ENCODE measurements around the gene COTL1.
"Not testable (repeated sequence)": the region's sequence is repeated elsewhere in the genome, so short reads cannot be mapped to it uniquely, and the experiment has no call there.

The COTL1 gene

DNA sequence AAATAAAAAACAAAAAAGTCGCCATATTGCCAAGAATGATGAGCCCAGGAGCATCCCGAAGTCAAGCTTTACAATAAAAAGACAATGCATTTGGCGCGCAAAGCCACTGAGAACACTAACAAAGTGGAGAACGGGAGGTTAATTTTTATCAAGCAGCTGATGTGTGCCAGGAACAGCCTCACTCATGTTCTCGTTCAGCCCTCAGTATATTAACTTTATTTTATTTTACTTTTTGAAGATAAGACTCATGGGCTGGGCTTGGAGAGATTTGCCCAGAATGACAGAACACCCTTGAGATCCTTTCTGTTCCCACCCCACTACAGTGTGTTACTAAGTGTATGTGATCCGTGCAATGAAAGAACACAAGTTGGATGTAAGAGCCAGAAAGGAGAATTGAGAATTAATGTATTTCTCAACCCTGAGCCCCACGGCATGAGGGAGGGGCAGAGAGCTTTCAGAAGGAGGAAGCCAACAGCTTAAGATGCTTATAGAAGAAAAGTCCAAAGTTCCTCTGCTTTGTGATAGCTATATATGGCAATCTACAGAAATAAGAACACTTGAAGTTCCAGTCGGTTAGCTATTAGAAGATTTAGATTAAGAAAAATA, 48.4 kb downstream of the COTL1 start:
- peak; percentile 55 for DNase-seq (ENCODE audit: low spot score)

DNA sequence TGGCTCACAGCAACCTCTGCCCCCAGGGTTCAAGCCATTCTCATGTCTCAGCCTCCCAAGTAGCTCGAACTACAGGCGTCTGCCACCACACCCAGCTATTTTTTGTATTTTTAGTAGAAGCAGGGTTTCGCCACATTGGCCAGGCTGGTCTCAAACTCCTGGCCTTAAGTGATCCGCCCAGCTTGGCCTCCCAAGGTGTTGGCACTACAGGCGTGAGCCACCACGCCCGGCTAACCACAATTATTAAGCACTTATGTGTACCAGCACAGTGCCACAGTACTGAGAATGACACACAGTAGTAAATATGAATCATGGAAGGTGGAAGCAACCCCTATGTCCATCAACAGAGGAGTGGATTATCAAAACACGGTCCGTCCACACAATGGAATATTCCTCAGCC, 49.8 kb downstream of the COTL1 start:
- DNase-seq (ENCODE audit: low spot score), result no peak

DNA sequence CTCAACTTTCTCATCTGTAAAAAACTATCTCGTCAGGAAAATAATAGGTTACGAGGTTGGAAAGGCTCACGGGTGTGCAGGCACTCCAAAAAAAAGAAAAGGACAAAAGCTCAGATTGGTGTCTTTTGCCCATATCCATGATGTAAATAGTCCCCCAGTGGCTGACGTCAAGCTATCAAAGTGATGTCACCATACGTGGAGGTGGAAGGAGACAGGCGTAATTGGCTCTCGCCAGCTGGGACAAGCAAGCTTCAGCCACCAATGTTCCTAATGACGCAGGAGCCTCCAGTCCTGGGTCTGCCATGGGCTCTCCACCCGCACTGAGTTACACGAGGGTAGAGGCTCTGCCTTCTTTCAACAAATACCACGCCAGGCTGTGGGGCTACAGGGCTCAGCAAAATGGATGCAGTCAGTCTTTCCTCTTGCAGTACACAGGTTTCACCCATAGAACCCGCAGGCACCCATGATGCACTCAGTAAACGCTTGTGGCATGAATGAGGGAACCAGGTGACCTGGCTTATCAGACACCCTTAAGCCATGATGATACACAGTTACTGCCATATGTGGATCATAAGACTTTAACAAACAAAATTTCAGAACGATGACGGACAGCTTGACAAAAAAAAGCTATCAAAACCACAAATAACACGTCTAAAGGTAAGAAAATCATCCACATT, 50.5 kb downstream of the COTL1 start:
- no peak for DNase-seq (ENCODE audit: low spot score)

DNA sequence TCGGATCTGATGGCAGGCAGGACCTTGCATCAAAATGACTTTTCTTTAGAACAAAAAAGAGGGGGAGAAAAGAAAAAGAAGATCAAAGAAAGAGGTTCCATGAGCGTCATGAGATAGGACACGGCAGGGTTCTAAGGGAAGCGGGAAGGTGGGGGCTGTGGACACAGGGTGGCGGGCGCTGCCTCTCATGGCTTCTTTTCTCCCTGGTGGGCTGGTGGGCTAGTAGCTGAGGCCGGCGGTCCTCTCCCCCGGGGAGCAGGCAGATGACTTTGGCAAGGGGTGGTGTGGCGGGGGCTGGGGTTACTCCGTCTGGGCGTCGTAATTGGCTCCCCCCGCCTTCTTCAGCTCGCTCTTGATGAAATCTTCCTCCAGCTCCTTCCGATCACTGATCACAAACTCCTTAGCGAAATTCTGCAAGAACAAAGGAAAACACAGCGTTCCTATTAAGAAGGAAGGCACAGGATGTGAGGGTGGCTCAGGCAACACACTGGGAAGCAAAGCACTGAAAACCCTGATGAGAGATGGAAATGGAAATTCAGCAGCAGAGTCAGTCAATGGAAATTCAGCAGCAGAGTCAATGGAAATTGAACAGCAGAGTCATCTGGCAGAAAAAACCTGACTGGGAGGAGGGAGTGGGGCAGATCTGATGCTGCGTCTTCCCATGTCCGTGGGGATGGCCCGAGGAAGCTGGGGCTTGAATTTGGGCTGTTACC, 51.2 kb downstream of the COTL1 start:
- DNase-seq (ENCODE audit: low spot score), result no peak

DNA sequence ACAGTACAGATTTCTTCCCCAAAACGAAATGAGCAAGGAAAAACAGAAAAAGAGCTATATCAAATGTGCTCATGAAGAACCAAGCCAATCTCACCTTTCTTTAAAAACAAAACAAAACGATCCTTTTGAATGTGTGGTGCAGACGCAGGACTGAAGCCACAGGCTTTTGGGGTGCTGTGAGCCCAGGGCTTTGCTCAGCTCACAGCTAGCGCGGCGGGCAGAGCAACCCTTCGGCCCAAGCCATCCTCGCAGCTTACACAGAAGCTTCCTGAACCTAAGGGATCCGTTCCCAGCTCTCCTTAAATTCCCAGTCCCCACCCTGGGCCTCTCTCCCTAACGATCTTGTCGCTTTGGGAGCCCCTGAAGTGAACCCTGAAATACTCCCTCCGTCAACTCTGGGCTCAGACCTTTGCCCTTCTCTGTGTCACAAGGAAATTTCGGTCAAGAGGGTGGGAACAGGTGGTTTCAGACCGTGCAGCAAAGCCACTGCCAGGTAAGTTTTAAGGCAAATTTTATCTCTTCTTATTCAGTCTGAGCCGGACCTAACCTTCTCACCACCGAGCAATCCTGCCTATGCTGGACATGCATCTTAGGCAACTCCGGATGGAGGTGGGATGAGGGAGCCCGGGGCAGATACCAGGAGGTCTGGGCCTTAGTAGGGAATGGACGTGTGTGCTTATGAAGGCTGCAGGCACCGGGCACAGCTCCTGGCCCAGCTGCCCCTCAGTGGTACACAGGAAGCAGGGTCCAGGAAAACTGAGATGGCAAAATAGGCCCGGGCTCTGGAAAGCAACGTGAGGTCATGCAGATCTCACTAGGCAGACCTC, 52.0 kb downstream of the COTL1 start:
- no peak for DNase-seq (ENCODE audit: low spot score)

DNA sequence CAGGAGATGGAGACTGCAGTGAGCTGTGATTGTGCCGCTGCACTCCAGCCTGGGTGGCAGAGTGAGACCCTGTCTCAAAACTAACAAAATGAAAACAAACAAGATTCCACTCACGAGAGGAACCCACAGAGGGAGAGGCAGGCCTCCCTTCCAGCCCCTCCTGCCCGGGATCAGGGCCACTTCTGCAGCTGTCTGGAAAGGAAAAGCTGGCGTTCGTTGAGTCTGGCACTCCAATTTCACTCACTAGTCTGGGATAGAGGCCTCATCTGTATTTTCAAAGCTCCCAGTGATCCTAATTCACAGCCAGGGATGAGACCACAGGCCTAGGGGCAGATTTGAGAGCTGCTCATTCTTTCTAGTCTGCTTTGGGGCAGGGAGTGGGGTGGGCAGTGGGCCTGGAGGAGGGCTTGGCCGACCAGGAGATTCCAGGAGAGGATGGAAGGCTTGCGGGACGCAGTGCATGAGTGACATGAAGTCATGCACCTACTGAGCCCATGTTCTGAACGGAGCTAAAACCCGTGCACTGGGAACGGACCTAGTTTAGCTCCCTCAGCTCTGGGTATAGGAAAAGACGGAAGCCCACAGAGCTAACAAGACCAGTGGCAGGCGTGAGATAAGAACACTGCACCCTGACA, 54.0 kb downstream of the COTL1 start:
- DNase-seq (ENCODE audit: low spot score), result no peak

DNA sequence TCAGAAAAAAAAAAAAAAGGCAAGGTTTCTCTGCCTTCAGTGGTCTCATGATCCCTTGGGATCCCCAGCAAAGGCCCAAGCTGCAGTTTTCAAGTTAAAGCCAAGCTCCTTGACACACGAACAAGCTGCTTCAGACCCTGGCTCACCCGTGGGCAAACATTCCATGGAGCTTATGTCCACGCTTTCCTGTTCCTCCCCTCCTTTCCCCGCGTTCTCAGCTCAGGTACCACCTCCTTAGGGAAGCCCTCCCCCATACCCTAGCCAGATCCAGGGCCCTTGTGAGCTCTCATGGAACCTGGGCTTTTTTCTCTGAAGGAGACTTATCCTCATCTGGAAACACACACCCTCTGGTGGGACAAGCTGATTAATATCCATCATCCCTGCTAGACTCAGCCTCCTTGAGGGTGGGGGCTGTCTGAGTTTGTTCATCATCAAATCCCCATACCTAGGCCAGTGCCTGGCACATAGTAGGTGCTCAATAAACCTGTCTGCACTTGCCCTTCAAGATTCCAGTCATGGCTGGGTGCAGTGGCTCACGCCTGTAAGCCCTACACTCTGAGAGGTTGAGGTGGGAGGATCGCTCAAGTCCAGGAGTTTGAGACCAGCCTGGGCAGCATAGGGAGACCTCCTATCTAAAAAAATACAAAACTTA, 54.7 kb downstream of the COTL1 start:
- no peak for DNase-seq (ENCODE audit: low spot score)

DNA sequence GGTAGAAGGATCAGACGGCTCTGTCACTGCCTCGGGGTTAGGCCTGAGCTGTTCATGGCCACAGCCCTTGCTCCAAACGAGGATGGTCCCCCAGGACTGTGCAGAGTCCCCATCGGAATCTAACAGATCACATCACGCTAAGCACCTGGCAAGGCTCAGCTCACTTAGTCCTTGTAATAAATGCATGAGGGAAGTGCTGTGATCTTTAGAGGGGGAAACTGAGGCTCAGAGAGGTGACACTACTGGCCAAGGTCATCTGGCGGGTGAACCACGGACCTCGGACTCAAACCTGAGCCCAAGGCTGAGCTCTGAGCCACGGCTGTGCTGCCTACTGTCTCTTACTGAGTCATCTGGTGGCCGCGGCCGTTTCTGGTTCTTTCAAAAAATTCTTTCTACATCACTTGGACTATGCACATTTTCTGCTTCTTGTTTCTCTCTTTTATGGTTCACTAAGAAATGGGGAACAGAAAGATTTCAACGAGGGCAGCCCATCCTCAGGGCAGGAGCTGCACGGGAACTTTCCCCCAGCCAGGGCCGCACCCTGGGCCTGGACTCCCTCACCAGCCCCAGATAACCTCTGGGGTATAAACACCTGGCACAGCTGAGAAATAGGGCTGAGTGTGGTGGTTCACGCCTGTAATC, 55.6 kb downstream of the COTL1 start:
- no peak for DNase-seq (ENCODE audit: low spot score)

DNA sequence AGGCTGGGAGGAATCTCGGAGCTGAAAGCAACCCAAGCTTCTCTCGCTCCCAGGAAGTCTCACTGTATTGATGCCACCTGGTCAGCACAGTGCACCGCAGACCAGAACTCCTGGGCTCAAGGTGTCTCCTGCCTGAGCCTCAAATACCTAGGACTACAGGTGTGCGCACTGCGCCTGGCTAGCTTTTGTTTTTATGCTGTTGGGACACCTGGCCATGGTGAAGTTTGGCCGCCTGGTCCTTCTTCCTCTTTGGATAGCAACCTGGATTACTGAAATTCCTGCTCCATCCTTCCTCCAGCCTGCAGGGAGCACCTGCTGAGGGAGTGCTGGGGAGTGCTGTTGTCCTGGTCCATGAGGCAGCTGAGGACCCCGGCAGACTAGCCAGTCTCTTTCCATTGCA, 56.6 kb downstream of the COTL1 start:
- DNase-seq (ENCODE audit: low spot score), result no peak

DNA sequence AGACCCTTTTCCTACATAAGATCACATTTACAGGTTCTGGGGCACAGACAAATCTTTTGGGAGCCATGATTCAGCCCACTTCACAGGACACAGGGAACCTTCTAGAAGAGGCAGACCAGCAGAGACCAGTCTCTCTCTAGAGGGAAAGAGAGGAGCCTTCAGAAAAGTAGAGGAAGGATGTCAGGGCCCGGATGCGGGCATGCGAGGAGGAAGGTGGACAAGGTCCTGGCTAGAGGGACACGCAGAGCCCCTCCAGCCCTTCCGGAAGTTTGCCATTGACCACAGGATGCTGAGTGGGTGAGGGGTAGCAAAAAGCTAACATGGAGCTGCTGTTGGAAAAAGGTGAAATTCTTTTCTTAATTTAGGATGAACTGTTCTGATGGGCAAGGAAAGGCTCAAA, 57.6 kb downstream of the COTL1 start:
- no peak for DNase-seq (ENCODE audit: low spot score)

DNA sequence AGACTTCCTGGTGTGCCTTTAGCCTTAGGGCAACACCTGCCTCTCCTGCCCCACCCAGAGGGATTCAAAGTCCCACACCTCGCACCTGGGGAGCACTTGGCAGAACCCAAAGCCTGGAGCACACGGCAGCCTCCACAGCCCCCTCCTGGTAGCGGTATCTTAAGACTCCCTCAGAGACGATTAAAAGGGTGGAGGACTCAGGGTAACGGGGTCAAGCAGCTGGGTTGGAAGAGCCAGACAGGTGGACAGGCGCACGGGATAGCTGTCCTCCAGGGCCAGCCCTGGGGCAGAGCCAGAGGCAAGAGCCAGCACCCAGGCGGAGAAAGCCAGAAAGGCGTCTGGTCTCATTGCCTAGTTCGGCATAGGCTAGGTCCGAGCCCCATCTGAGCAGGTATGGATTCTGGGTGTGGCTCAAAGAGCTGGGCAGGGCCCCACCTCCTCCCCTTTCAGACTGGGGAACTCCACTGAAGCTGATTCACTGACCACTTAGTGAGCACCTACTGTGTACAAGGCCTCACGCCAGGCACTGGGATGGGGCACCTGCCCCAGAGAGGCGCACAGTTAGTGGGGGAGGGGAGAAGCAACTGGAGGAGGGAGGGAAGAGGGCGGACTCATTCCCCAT, 58.5 kb downstream of the COTL1 start:
- DNase-seq (ENCODE audit: low spot score), result no peak

DNA sequence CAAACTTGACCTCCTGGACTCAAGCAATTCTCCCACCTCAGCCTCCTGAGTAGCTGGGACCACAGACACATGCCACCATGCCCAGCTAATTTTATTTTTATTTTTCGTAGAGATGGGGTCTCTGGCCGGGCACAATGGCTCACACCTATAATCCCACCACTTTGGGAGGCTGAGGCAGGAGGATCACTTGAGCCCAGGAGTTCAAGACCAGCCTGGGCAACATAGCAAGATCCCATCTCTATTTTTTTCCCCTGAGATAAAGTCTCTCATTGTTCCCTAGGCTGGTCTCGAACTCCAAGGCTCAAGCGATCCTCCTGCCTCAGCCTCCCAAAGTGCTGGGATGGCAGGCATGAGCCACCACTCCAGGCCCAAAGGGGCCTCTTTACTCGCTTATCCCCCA, 59.0 kb downstream of the COTL1 start:
- DNase-seq (ENCODE audit: low spot score), result not testable (repeated sequence)

DNA sequence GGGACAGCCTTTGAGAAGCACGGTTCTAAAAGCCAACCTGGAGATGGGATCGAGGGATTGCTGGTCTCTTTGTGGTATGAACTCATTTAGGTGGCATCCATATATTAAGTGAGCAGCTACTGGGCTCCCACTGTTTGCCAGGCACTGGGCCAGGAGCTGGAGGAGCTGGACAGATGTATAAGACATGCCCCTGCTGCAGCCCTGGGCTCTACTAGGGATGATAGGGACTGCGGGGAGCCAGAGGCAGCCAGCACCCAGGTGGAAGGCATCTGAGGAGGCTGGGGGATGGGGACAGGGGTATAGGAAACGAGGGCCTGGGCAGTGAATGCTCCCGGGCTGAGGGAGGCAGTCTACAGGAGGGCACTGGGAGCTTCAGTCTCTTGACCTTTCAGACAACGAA, 60.4 kb downstream of the COTL1 start:
- DNase-seq (ENCODE audit: low spot score), result no peak

DNA sequence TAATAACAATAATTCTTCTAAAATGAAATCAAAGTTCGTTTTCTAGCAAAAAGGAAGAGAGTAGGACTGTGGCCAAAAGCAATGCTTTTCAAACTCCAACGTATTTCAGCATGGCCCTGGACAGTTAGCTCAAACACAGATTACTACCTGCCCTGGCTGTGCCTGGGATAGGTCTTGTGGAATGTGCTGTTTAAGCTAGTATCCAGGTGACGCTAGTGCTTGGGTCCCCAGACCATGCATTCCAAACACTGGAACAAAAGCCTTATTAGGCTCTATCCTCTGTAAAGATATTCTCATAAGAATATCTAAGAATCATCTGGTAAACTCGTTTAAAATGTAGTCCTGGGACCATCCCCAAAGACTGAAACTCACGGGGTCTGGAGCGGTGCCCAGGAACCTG, 60.8 kb downstream of the COTL1 start:
- no peak for DNase-seq (ENCODE audit: low spot score)

DNA sequence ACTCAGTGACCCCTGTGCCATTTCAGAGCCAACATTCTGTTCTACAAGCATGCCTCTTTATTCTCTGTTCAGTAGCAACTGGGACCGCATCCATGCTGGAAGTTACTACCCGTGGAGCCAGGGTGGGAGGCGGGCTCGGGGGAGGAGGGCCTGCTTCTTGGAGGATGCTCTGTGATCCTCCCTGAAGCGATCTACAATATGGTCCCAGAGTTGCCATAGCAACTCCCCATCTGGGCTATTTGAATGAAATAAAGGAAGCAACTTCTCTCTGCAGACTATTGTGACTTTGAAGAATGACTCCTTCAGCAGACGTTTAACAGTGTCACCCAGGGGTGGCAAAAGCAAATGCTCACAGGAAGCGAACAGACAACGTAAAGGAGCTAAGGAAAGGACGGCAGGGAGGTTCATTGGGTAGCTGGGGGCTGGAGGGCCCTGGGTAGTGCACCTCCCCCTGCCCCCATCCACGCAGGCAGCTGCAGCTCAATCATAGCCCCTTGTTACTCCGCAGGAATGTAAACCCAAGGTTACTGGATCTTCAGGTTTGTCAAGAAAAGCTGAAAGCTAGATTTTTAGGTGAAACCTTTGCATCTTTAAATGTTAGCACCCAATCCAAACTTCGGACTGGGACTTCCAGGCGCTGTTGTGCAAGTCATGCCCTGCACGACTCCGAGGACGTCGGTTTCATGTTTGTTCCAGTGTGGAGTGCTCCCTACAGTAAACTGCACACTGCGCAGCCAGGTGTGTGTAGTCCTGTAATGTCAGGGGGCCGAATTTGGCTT, 62.3 kb downstream of the COTL1 start:
- DNase-seq (ENCODE audit: low spot score), result peak; percentile 63

DNA sequence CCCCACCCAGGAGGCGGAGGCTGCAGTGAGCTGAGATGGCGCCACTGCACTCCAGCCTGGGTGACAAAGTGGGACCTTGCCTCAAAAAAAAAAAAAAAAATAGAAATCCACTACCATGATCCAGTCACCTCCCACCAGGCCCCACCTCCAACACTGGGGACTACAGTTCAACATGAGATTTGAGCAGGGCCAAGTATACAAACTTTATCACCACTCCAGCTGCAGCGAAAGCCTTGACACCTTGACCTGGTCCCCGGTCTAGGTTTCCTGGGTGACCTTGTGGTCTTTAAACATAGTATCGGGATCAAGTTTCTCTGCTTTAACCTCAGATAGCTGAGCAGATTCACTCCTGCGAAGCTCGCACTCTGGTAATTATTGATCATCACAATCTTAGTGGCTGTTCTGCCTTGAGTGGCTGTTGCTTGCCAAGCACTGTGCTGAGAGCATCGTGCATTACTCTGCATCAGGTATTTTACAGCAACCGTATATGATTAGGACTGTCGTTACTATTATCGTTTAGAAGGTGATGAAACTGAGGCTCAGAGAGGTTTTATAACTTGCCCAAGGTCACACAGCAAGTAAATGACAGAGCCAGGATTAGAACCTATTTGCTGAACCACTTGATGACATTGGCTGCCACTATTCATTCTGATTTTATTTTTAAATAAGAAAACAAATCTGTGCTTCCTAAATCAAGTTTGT, 63.1 kb downstream of the COTL1 start:
- DNase-seq (ENCODE audit: low spot score), result no peak

DNA sequence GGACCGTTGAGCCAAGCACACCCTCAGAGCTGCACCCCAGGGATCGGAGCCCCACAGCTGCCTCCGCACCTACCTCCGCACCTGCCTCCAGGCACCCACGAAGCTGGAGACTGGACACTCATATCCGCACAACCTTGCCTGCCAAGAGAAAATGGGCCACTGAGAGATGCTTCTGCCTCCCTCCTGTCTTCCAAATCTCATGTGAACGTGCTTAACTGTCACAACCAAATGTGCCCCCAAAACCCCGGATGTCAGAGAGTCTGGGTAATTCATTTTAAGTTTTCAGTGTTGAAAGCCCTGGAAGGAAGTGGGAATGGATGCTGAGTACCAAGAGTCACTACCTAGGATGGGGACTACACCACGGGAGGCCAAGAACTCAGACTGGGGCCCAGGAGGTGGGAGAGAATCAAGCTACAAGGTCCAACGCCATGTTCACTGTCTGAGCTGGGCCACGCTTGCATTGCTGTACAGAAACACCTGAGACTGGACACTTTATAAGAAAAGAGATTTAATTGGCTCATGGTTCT, 63.9 kb downstream of the COTL1 start:
- no peak for DNase-seq (ENCODE audit: low spot score)

DNA sequence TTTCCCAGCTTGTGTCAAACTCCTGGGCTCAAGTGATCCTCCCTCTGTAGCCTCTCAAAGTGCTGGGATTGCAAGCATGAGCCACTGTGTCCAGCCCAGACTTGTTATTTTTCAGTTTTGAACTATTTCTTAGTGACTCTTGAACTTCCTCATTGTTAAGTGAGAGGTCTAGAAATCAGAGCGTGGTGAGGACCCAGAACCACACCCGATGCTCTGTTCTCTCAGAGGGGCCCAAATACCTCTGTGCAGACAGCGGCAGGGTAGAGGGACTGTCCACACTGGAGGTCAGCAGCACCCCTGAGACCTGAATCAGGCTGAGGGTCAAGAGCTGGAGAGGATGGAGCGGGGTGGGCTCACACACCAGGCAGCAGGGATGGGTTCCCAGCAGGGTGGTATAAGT, 65.7 kb downstream of the COTL1 start:
- DNase-seq (ENCODE audit: low spot score), result no peak

DNA sequence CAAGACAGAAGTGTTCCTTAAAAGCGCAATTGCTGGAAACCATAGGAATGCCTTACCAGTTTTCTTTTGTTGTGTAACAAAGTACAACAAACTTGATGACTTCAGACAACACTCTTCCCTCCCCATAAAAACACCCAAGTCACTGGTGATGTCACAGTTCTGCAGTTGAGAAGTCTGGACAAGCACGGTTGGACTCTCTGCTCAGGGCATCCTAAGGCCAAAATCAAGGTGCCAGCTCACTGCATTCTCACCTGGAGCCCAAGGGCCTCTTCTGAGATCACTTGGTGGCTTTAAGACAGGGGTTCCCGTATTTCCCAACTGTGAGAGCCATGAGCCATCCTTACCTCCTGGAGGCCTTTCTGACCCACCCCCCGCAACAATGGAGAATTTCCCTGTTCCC, 67.8 kb downstream of the COTL1 start:
- no peak for DNase-seq (ENCODE audit: low spot score)
